Transverse colon (tissue), 4 donors: Measurements from ENCODE around the gene SLC27A4. TPM values are rescaled to one million over a fixed set of nuclear protein-coding genes. Genes with fewer than 3 reads are reported as not detected.

Experiments used
- DNase-seq: peaks from one replicate; pipeline ENCODE4 v3.0.0-alpha.2; 2019
- H3K27ac ChIP-seq, 4 donors: fragments of 200-600 bp; sonication (generic); 2 replicates each; pipeline ENCODE4 v1.5.1; 2016 to 2018; ENCODE audit warnings: inconsistent platforms in 4 of 4
- H3K27me3 ChIP-seq: fragments of 200-600 bp; sonication (generic); 2 replicates; pipeline ENCODE4 v1.5.1; 2017; ENCODE audit warnings: inconsistent platforms
- H3K36me3 ChIP-seq, 4 donors: fragments of 200-600 bp; sonication (generic); 2 replicates each; pipeline ENCODE4 v1.5.1; 2017 to 2019; ENCODE audit warnings: inconsistent platforms in 4 of 4
- H3K4me1 ChIP-seq, 4 donors: fragments of 200-600 bp; sonication (generic); 2 replicates each; pipeline ENCODE4 v1.5.1; 2017 to 2020; ENCODE audit warnings: inconsistent platforms in 4 of 4
- H3K4me3 ChIP-seq, 4 donors: fragments of 200-600 bp; sonication (generic); 1 replicate in 1 of 4; 2 replicates in 3 of 4; pipeline versions ENCODE4 v1.5.1 to v1.6.1; 2017 to 2019; ENCODE audit warnings: inconsistent platforms in 4 of 4
- H3K9me3 ChIP-seq, 2 donors: fragments of 200-600 bp; sonication (generic); 2 replicates each; pipeline ENCODE4 v1.5.1; 2017 to 2019; ENCODE audit warnings: inconsistent platforms in 2 of 2
- EP300 ChIP-seq: sonication (generic); formaldehyde crosslinking; IDR thresholded peaks from one replicate; pipeline ENCODE4 v1.6.1; 2017; ENCODE audit warnings: antibody characterized with exemption, low read depth
- POLR2A ChIP-seq: fragments of 450-650 bp; IDR thresholded peaks from one replicate; pipeline ENCODE4 v1.6.1; 2016; ENCODE audit warnings: antibody characterized with exemption, mild to moderate bottlenecking, moderate library complexity
- POLR2AphosphoS5 ChIP-seq, 3 donors: sonication (generic); formaldehyde crosslinking; IDR thresholded peaks; one replicate each; pipeline ENCODE4 v1.6.1; 2016; ENCODE audit warnings: antibody characterized with exemption in 3 of 3
- WGBS, 2 donors: methylation state at CpG; one replicate each; pipeline ENCODE4 v1.1.5; 2018; ENCODE audit warnings: low coverage in 1 of 2; 5-methylcytosine and 5-hydroxymethylcytosine counted together
- in situ Hi-C, 4 donors: fragments of 200-750 bp; cut with MboI; loops; one replicate each; pipeline versions ENCODE4 v1.15.0 to v1.15.1; 2017; ENCODE audit warnings: low sequenced_read_pairs in 3 of 4, low pct_ligation_motif_present in 1 of 4, low pct_unique_long_range_greater_than_20kb in 1 of 4
- intact Hi-C: fragments of 100-400 bp; cut with DNase I; formaldehyde crosslinking; loops from one replicate; pipeline ENCODE4 v1.15.1; 2023; ENCODE audit warnings: low total_unique reads
- total RNA-seq, 4 donors: library from RNA; depleted of rRNA; stranded (reverse); fragments of >200 nt; gene quantifications; one replicate each; pipeline ENCODE4 v1.1.0, GENCODE V29; 2016
- TF ChIP-seq, protein P1 (sequence below), 5 experiments: fragments of 200-600 bp in 3 of 5; fragments of 450-650 bp in 2 of 5; sonication (generic) in 3 of 5; IDR thresholded peaks; 1 replicate in 2 of 5; 2 replicates in 3 of 5; pipeline ENCODE4 v1.5.1; 2016 to 2017; ENCODE audit warnings: antibody characterized with exemption in 5 of 5, inconsistent platforms in 3 of 5, mild to moderate bottlenecking in 2 of 5, moderate library complexity in 1 of 5

SLC27A4 gene
- total RNA-seq, result 10 to 100 TPM; 26.3 to 92.4 (median 44.2) TPM

DNA sequence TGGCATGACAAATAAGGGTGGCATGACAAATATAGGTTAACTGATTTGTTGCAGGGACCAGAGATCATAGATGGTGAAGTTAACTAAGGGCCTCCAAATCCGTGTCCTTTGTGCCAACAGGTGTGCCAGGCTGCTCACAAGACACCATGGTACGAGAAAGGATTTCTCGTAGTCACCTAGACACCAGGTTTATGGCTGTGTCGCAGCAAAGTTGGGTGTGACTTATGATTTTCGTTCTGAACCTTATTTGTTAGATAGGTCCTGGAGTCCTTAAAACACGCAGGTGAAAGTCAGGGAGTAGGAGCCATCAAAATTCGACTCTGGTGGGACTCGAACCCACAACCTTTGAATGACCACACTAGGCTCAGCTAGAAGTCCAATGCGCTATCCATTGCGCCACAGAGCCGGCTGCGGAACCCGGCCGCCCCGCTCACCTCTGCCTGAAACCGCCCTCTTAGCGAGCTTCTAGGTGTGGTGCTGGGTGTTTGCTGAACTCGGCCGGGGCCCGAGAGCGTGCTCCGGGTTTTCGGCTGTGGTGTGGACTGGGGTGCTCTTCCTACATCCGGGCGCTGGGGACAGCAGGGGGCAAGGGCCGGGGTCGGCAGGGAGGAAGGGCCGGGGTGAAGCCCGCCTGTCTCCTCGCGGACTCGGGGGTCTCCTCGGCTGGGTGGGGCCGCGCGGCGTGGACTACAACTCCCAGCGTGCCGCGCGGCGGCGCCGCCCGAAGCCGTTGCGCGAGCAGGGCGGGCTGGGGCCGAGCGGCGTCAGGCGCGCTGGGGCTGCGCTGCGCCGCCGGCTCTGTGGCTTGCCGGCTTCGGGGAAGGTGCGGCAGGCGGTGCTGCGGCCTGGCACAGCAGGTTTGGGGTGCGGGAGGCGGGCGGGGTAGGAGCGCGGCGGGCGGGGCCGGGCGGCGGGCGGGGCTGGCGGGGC is at the start of gene SLC27A4:
Gene SLC27A4 (plus strand): TSS at position 767 of the 930 bp plus-strand sequence. CDS start 2,606 bp downstream, outside the sequence.
- H3K36me3 ChIP-seq, result no peaks in the 10 kb centered on the region
- no peaks in the 10 kb centered on the region for H3K9me3 ChIP-seq
- H3K27me3 ChIP-seq, result no peaks in the 10 kb centered on the region
- peak; percentile 89 for DNase-seq
- peak within 1 kb of the TSS; percentile 85 to 93 (median 90) for H3K27ac ChIP-seq
- peak within 1 kb of the TSS; percentile 59 to 86 (median 80) for H3K4me3 ChIP-seq
- intact Hi-C loops, result loop anchor here (5.0 kb wide), 1 partner anchor 53 kb away; no protein-coding TSS in a partner anchor
- H3K4me1 ChIP-seq, result peaks cover 8 to 18% (median 14%) of the 10 kb centered on the region in 4 donors
- 9% methylated on average over 25 of the region's 75 CpGs; no CpG with 5 or more reads in 1 of the 2 donors for WGBS, 2 donors
- peak; percentile 47 for TF ChIP-seq POLR2A
- TF ChIP-seq EP300, result no peak
- TF ChIP-seq, protein P1, sequence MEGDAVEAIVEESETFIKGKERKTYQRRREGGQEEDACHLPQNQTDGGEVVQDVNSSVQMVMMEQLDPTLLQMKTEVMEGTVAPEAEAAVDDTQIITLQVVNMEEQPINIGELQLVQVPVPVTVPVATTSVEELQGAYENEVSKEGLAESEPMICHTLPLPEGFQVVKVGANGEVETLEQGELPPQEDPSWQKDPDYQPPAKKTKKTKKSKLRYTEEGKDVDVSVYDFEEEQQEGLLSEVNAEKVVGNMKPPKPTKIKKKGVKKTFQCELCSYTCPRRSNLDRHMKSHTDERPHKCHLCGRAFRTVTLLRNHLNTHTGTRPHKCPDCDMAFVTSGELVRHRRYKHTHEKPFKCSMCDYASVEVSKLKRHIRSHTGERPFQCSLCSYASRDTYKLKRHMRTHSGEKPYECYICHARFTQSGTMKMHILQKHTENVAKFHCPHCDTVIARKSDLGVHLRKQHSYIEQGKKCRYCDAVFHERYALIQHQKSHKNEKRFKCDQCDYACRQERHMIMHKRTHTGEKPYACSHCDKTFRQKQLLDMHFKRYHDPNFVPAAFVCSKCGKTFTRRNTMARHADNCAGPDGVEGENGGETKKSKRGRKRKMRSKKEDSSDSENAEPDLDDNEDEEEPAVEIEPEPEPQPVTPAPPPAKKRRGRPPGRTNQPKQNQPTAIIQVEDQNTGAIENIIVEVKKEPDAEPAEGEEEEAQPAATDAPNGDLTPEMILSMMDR (IDR thresholded peaks at IDR 0.05), result peak in 1 of 5 experiments; percentile 15
- TF ChIP-seq POLR2AphosphoS5 (IDR thresholded peaks at IDR 0.05), result peak in 1 of 3 donors; percentile 37
- in situ Hi-C loops, result no loop called here

DNA sequence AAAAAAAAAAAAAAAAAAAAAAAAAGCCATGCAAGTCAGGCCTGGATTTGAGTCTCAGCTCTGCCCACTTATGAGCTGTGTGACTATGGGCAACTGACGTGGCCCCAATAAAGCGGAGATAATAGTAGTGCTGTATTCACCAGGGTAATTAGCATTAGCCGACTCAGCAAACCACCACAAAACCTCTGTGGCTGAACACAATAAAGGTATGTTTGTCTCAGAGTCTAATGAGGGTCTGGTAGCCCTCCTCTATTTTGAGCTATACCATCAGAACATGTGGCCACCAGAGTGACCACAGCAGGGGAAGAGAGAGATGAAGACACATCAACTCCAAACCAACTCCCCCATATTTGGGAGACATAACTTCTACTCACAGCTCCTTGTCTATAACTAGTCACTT is 48.3 kb upstream of the SLC27A4 start:
- no peak for TF ChIP-seq POLR2A
- WGBS, 2 donors, result 85 to 100% methylated on average over 2 to 3 of the region's 3 CpGs
- in situ Hi-C loops, result no loop called here
- H3K9me3 ChIP-seq, result no peaks in the 10 kb centered on the region
- H3K4me1 ChIP-seq, result peaks cover 10 to 18% (median 16%) of the 10 kb centered on the region in 4 donors
- no peak overlapping the region for H3K27ac ChIP-seq
- intact Hi-C loops, result no loop called here
- no peaks in the 10 kb centered on the region for H3K36me3 ChIP-seq
- DNase-seq, result no peak
- no peak overlapping the region for H3K4me3 ChIP-seq
- H3K27me3 ChIP-seq, result no peaks in the 10 kb centered on the region

DNA sequence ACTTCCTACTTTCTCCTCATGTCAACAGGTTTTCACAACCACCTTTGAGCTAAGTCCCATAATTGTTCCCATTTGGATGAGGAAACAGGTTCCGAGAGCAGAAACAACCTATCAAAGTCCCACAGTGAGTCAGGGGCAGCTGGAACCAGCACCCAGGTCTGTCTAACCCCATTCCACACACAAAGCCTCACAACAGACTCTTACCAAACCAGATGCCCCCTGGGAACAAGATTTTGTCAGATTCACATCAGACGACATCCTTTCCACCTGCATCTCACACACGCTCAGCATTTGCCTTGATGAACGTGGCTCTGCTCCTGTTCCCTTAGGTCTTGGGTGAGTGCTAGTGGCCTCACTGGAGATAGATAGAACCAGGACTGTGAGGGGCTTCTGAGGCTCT is 47.2 kb upstream of the SLC27A4 start:
- no peak overlapping the region for H3K27ac ChIP-seq
- H3K4me1 ChIP-seq, result peaks cover 10 to 22% (median 20%) of the 10 kb centered on the region in 4 donors
- H3K36me3 ChIP-seq, result no peaks in the 10 kb centered on the region
- H3K9me3 ChIP-seq, result no peaks in the 10 kb centered on the region
- 89 to 100% methylated on average over 2 to 4 of the region's 4 CpGs for WGBS, 2 donors
- intact Hi-C loops, result no loop called here
- no peak for DNase-seq
- H3K27me3 ChIP-seq, result no peaks in the 10 kb centered on the region
- in situ Hi-C loops, result no loop called here
- H3K4me3 ChIP-seq, result no peak overlapping the region
- TF ChIP-seq POLR2AphosphoS5 (IDR thresholded peaks at IDR 0.05) (no peak), EP300 (no peak), POLR2A (no peak)
- TF ChIP-seq, protein P1 (IDR thresholded peaks at IDR 0.05), result no peak

DNA sequence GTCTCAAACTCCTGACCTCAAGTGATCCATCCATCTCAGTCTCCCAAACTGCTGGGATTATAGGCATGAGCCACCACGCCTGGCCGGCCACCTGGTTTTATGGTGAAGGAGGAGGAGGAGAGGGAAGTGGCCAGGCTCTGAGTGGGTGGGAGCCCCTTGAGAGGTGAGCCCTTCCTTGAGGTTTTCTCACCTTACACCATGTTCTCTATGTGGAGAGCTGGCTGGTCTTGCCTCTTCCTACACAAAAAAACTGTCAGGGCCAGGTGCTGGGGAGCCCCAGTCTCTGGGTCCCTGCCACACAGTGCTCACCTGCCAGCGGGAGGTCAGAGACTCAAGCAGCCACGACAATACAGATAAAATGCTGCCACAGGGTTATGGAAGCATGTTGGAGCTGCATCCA is 46.2 kb upstream of the SLC27A4 start:
- Histone ChIP-seq H3K27me3 (no peaks in the 10 kb centered on the region), H3K4me1 (peaks cover 10 to 27% (median 21%) of the 10 kb centered on the region in 4 donors), H3K4me3 (no peak overlapping the region), H3K9me3 (no peaks in the 10 kb centered on the region), H3K27ac (no peak overlapping the region), H3K36me3 (no peaks in the 10 kb centered on the region)
- intact Hi-C loops (no loop called here), in situ Hi-C loops (no loop called here)
- no peak for DNase-seq
- 76% methylated on average over 4 of the region's 4 CpGs; no CpG with 5 or more reads in 1 of the 2 donors for WGBS, 2 donors
- no peak for TF ChIP-seq POLR2AphosphoS5 (IDR thresholded peaks at IDR 0.05)
- no peak for TF ChIP-seq EP300
- TF ChIP-seq, protein P1 (IDR thresholded peaks at IDR 0.05), result no peak
- no peak for TF ChIP-seq POLR2A
